ENCODE measurements around the gene CCDC9B.

- TF ChIP-seq ZNF274 (IDR thresholded peaks at IDR 0.05; ENCODE audit: low read depth, low read length) (no peak), SUZ12 (IDR thresholded peaks at IDR 0.05; ENCODE audit: extremely low read depth, insufficient read depth, insufficient read length) (no peak)
These were observed 16.5 kb downstream of the CCDC9B start for GRCh38 chr15:40323953-40324937.
